GM18499 (cell line): ENCODE results near the gene SYTL5.
"Not testable (repeated sequence)": the region's sequence is repeated elsewhere in the genome, so short reads cannot be mapped to it uniquely, and the experiment has no call there.

Source experiments
- ATAC-seq: cut with Tn5 transposase; IDR thresholded peaks from one replicate; pipeline ENCODE4 v1.9.1; 2021; ENCODE audit warnings: moderate number of reproducible peaks; ENCODE audit not compliant: insufficient read depth, unreplicated experiment

The SYTL5 gene

GRCh38 chrX:38006291-38006690, at the start of gene SYTL5:
SYTL5 (plus strand) TSS chrX:38006553; CDS start chrX:38033890, 27,337 bp downstream.
- ATAC-seq: no peak

GRCh38 chrX:37958525-37959211, 47.7 kb upstream of the SYTL5 start:
- no peak for ATAC-seq

DNA sequence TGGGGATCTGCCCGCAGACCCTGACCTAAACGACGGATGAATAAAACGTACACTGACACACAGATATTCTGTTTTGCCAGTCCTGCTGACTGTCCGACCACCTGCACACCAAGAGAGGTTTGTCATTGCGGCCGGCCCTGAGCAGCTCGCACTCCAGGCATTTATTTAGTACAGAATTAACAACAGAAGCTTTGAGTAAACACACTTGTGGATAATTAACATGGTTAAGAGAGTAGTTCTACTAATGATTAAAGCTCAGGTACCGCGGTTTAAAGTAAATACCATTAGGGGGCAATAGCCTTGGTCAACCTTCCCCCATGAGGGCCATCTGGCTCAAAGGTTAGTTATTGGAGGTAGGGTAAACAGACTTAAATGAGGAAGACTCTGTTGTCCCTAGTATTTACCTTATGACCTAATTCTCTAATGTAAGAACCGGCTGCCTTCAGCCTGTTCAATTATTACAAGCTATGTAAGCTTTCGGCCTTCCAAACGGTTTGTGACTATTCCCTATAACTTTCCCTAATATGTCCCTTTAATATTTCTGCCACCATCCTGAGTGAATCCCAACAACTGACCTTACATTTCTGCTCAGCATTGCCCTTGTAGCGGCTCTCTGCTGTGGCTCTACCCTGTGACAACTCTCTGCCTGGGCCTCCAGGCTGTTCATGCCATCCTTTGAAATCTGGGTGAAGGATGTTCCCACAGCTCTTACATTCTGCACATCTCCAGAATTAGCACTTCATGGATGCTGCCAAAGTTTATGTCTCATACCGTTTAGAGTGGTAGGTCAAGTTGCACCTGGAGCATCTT, 46.9 kb upstream of the SYTL5 start:
- no peak for ATAC-seq

DNA sequence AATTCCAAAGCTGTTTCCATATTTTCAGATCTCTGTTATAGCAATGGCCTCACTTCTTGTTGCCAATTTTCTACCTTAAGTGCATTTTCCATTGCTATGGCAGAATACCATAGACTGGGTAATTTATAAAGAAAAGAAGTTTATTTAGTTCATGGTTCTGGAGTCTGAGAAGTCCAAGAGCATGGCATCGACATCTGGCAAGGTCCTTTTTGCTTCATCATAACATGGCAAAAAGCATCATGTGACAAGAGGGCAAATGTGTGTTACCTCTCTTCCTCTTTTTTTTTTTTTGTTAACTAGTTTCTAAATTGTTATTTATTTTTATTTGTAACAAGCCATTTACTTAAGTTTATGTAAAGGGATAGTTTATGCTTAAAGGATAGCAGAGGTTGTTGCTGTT, 45.2 kb upstream of the SYTL5 start:
- ATAC-seq: no peak

DNA sequence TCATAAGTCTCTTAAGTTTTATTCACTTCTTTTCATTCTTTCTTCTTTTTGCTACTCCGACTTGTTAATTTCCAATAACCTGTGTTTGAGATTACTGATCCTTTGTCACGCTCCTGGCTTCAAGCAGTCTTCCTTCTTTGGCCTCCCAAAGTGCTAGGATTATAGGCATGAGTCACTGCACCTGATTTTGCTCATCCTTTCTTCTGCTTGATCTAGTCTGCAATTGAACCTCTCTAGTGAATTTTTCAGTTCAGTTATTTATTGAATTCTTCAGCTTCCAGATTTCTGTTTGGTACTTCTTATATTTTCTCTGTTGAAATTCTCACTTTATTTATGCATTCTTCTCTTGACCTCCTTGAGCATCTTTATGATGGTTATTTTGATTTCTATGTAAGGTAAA, 38.6 kb upstream of the SYTL5 start:
- no peak for ATAC-seq

DNA sequence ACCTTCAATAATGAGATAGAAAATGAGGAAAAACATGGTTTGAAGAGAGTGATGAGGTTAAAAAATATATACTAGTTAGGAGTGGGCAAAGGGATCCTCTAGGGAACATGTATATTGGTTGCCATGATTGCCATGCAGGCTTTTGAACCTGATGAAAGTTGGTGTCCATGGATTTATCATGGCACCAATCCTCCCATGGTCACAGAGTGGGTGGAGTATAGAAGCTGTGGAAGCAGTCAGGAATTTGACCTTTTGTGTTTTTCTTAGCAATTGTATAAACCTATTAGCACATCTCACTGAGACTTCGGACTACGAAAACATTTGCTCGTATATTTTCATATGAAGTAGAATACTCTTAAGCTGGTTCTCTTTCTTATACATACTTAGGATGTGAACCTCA, 30.9 kb upstream of the SYTL5 start:
- no peak for ATAC-seq

DNA sequence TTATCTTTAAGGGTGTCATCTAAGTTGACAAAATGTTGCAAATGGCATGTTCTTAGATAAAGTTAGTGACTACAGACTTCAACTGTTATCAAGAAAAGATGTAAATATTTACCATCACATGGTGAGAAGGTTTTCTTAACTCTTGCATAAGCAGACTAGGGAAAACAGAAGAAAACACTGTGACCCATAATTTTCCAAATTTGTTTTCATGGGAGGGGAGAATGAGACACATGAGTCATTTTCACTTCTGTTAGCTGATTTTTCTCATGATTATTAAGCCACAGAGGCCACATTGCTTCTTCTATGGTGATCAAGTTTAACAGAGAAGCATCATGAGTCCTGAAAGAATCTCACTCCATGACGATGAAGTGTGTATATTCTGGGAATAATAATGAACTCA, 30.2 kb upstream of the SYTL5 start:
- ATAC-seq: no peak

GRCh38 chrX:37984880-37985279, 21.5 kb upstream of the SYTL5 start:
- ATAC-seq: no peak

- ATAC-seq: no peak
Observed at GRCh38 chrX:37986893-37987292, 19.5 kb upstream of the SYTL5 start.

DNA sequence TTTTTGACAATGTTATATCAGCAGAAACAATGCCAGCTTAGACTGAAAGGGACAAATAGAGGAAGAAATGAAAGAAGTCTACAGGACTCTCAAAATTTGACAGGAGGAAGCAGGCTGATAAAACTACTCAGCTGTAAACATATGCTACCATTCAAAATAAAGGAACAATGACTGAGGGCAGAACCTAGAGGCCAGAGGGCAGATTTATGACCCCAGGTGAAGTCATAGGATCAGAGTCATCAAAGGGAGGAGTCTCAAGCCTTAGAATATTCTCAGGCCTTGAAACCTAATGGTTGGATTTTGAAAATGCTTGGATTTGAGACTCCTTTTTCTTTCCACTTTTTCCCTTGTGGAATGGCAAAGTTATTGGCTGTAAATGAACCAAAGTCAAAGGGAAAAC, 17.0 kb upstream of the SYTL5 start:
- ATAC-seq: no peak

- ATAC-seq: not testable (repeated sequence)
Observed at GRCh38 chrX:37991303-37991702, 15.1 kb upstream of the SYTL5 start.

DNA sequence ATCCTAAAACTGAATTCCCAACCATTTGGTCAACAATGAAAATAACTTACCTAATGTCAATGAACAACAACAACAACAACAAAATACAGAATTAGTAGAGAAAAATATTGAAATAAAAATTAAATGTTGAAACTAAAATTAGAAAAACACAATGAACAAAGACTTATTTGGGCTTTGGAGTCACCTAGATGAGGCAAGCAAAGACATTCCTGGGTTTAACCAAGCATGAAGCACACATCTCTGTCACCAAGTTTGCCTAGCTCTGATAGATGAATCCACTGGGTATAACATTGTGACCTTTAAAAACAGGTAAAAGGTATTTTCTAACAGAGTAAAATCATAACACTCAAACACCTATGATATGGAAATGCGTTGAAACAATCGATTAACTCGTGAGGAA, 13.2 kb upstream of the SYTL5 start:
- no peak for ATAC-seq

DNA sequence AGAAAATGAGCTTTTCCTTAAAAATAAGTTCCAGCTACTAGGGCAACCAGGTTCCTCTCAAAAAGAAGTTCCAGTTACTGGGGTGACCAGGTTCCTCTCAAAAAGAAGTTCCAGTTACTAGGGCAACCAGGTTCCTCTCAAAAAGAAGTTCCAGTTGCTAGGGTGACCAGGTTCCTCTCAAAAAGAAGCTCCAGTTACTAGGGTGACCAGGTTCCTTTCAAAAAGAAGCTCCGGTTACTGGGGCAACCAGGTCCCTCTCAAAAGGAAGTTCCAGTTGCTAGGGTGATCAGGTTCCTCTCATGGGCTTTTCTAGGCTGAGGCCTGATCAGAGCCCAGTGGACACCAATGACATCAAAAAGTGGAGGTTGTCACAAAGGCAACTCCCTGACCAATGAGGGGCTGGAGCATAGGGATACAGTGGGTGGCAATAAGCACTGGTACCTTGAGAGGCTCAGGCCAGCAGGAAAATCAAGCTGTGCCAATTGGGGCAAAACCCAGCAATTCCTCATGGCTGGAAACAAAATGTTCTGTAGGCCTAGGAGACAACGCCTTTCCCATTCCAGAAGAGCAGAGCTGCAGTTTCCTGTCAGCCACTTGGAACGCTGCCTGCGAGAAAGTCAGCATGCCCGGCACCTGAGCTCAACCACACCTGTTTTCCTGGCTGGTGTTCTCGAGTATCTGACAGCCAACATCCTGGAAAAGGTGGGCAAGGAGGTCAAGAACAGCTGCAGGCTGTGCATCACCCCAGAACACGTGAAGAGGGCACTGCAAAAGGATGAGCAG, 12.3 kb upstream of the SYTL5 start:
- peak; percentile 75 for ATAC-seq

DNA sequence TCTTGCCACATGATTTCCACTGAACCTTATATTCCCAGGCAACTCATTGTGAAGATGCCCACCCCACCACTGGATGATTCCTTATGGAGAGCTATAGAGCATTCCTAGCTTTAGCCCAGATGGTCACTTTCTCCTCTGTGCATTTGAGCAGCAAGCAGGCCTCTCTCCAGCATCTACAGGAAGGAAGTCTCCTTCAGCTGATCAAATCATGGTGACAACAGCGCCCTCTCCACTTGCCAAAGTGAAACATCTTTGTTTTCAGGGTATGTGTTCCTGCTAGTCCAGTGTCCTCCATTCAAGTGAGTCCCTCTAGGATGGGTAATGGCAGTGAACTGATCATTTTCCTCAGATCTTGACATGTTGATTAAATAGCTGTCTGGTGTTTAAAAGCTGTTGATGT, 10.9 kb upstream of the SYTL5 start:
- no peak for ATAC-seq

DNA sequence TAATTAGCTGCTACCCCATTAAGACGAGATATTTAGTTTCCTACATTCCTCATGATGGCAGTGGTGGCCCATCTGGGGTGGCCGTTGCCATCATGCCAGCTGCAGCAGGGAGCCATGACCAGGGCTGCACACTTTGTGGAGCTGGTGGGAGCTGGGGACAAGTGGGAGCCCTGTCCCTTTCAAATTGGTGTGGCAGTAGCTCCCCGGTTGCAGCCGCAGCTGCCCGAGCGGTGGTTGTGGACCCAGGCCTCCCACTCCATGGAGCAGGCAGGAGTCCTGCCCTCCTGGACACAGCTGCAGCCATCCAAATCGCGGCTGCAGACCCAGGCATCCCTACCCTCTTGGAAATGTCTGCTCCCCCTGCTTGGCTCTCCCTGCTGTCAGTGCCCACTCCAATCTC, 9.3 kb upstream of the SYTL5 start:
- no peak for ATAC-seq

GRCh38 chrX:37998586-37999262, 7.6 kb upstream of the SYTL5 start:
- ATAC-seq: no peak

DNA sequence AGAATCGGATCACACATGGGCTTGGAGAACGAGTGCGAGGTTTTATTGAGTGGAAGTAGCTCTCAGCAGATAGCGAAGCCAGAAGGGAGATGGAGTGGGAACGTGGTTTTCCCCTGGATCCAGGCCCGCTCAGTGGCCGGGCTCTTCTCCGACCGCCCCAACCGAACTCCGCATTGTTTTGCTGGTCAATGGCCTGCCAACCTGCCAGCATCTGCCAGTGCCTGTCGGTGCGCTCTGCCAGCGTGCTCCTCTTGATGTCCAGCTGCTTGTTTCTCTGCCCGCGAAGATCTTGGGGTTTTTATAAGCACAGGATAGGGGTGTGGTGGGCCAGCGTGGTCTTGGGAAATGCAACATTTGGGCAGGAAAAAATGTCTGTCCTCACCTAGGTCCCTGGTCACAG, 5.6 kb upstream of the SYTL5 start:
- ATAC-seq: no peak

DNA sequence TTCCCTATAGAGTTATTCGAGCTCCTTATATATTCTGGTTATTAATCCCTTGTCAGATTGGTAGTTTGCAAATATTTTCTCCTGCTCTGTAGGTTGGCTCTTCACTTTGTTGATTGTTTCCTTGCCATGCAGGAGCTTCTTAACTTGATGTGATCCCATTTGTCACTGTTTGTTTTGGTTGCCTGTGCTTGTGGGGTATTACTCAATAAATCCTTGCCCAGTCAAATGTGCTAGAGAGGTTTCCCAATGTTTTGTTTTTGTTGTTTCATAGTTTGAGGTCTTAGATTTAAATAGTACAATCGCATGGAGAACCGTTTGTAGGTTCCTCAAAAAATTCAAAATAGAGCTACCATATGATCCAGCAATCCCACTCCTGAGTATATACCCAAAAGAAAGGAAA, 2.3 kb upstream of the SYTL5 start:
- ATAC-seq: no peak

DNA sequence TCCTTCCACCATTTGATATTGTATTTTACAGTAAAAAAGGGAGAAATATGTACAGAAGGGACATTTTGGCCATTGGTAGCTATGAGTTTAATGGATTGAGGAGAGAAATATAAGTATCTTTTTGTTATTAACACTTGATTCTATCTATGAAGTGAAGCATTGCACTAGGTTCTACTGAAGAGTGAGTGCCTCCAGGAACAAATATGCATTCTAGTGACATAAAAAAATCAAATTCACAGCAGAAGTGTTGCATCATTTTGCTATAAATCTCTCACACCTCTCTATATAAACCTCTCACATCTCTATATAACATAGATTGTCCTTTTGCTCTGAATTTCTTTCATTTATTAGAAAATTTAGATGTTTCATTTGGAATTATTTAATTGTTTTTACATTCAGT, 425 bp downstream of the SYTL5 start:
- no peak for ATAC-seq

GRCh38 chrX:38008658-38009057, 2.3 kb downstream of the SYTL5 start:
- ATAC-seq: no peak

DNA sequence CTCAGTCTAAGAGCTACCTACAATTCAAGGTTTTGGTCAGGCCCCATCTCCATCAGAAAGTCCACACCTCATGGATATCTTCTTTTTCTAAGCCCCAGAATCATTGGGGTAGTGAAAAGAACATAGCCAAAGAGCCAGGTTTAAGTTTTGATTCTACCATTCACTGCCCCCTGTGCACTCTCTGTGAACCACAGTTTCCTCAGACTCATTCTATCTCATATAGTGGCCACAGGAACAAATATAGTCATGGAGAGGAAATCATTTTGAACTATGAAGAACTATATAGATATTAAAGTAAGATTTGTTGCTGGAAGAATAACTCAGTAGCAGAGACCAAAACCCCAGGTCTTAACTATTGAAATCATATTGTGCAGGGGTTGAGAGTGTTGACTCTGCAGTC, 3.3 kb downstream of the SYTL5 start:
- no peak for ATAC-seq
